Measurements from ENCODE around the gene FPR1. TPM values are rescaled to one million over a fixed set of nuclear protein-coding genes. Genes with fewer than 3 reads are reported as not detected.

FPR1 gene
- total and polyA plus RNA-seq, 7 donors = 0.45 to 6.7 (median 2.1) TPM

DNA sequence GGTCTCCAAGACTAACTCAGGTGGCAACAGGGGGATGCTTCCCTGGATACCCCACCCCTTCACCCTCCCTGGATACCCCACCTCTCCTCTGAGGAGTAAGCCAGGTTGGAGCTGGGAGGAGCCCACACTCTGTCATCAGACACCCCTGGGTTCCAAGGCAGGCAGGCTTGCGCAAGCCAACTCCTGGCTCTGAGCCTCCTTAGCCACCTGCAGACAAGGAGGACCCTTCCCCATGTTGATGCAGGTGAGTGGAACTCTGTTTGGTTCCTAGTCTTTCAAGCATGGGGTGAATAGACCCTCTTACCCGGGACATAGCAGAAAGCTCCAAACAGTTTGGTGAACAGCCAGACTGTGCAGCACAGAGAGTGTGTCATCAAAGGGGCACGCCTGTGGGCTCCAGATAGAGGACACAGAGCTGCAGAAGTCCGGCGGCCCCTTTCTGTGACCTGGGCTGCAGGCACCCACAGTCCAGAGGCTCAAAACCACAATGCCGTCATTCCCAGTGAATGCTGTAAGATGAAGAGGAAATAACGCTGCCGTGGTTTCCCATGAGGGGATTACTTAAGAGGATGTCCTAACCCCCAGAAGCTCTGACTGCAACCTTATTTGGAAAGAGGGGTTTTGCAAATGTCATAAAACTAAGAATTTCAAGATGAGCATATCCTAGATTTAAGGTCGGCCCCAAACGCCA lies 15.8 kb downstream of the FPR1 start:
- ATAC-seq = peak in 3 of 4 donors; percentile 30 to 44 (median 43)
- intact Hi-C loops (cut with DNase I) = no loop called here
- Histone ChIP-seq H3K36me3 (ENCODE audit: insufficient read depth in 1 of 2, low read depth in 1 of 2) (no peaks in the 10 kb centered on the region), H3K4me3 (no peak overlapping the region), H3K27ac (no peak overlapping the region), H3K9me3 (no peaks in the 10 kb centered on the region), H3K27me3 (ENCODE audit: insufficient read depth in 3 of 3, low read length in 2 of 3) (peaks cover 0 to 2% (median 0%) of the 10 kb centered on the region in 3 donors), H3K4me1 (no peaks in the 10 kb centered on the region)
- peak; percentile 42 to 64 for DNase-seq
- TF ChIP-seq, protein P1, sequence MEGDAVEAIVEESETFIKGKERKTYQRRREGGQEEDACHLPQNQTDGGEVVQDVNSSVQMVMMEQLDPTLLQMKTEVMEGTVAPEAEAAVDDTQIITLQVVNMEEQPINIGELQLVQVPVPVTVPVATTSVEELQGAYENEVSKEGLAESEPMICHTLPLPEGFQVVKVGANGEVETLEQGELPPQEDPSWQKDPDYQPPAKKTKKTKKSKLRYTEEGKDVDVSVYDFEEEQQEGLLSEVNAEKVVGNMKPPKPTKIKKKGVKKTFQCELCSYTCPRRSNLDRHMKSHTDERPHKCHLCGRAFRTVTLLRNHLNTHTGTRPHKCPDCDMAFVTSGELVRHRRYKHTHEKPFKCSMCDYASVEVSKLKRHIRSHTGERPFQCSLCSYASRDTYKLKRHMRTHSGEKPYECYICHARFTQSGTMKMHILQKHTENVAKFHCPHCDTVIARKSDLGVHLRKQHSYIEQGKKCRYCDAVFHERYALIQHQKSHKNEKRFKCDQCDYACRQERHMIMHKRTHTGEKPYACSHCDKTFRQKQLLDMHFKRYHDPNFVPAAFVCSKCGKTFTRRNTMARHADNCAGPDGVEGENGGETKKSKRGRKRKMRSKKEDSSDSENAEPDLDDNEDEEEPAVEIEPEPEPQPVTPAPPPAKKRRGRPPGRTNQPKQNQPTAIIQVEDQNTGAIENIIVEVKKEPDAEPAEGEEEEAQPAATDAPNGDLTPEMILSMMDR (IDR thresholded peaks at IDR 0.05) = no peak
- 55 to 65% (median 63%) methylated on average over 10 of the region's 10 CpGs for WGBS, 3 donors

DNA sequence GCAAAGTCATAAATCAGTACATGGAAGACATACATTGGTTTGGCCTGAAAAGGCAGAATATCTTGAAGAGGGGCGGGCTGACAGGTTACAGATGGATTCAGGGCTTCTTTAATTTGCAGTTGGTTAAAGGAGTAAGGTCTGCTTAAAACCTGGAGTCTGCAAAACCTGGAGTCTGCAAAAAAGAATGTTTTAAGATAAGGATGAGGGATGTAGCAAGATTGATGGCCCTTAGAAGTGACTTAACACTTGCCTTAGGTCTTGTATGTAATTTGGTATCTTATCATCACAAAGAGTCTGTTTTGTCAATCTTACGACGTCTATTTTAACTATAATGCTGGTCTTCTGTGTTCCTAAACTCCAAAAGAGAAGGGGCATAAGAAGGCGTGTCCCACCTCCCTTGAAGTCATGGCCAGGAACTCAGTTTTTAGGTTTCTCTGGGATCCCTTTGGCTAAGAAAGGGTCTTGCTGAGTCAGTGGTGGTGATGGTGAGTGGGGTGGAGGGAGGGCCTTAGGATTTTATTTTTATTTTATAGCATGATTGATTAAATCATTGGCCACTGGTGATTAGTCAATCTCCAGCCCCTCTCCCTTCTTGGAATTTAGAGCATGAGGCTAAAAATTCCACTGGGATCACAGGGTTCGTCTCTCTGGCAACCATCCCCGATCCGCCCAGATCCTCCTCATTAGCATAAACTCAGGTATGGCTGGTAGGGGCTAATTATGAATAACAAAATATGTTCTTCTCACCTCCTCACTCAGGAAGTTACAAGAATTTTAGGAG lies 17.7 kb downstream of the FPR1 start:
- Histone ChIP-seq H3K4me3 (no peak overlapping the region), H3K27me3 (ENCODE audit: insufficient read depth in 3 of 3, low read length in 2 of 3) (peaks cover 0 to 2% (median 0%) of the 10 kb centered on the region in 3 donors), H3K9me3 (no peaks in the 10 kb centered on the region), H3K27ac (no peak overlapping the region), H3K4me1 (no peaks in the 10 kb centered on the region), H3K36me3 (ENCODE audit: insufficient read depth in 1 of 2, low read depth in 1 of 2) (no peaks in the 10 kb centered on the region)
- WGBS, 3 donors = 62 to 72% (median 66%) methylated on average over 7 of the region's 7 CpGs
- TF ChIP-seq, protein P1 (IDR thresholded peaks at IDR 0.05) = no peak
- DNase-seq (no peak), ATAC-seq (no peak)
- intact Hi-C loops (cut with DNase I) = no loop called here

DNA sequence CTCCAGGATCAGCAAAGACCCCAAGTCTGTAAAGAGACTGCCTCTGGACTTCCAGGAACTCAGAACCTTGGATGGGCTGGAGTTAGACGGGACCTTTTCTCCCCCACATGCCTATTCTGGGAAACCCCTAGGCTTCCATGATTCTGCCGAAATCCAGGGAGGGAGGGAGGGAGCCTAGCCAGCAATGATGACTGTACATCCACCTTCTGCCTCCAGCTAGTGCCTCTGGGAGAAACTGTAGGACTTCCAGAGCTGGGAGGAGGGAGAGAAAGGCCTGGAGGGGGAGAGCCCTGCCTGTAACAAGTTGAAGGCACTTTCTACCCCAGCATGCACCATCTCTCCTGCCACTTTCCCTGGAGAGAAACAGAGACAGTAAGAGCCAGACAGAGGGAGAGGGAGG lies 21.9 kb downstream of the FPR1 start:
- Histone ChIP-seq H3K27me3 (ENCODE audit: insufficient read depth in 3 of 3, low read length in 2 of 3) (peaks cover 0 to 24% (median 13%) of the 10 kb centered on the region in 3 donors), H3K4me3 (no peak overlapping the region), H3K27ac (no peak overlapping the region), H3K4me1 (no peaks in the 10 kb centered on the region), H3K9me3 (no peaks in the 10 kb centered on the region), H3K36me3 (ENCODE audit: insufficient read depth in 1 of 2, low read depth in 1 of 2) (no peaks in the 10 kb centered on the region)
- no peak for DNase-seq
- intact Hi-C loops (cut with DNase I) = no loop called here
- TF ChIP-seq, protein P1 (IDR thresholded peaks at IDR 0.05) = no peak
- ATAC-seq = no peak
- 45 to 56% (median 53%) methylated on average over 2 of the region's 2 CpGs for WGBS, 3 donors

DNA sequence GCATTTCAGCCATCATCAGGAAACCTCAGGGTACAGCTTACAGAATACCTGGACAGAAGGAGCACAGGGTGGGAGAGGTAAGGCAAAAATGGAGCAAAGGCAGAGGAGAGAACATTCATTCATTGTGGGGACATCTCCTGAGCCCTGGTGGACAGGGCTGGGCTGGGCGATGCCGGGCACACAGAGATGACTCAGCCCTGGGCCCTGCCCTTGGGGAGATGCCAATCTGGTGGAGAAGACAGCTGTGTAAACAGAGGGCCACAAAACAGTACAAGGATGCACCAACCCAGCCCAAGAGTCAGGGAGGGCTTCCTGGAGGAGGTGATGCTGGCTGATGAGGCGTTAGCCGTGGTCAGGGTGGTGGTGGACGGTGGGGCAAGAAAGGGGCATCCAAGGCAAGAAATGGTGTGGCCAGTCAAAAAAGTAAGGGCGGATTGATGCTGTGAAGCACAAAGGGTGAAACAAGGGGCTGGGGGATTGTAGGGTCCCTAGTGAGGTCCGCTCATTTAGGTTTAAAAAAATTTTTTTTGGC lies 24.3 kb downstream of the FPR1 start:
- Histone ChIP-seq H3K27ac (no peak overlapping the region), H3K4me1 (no peaks in the 10 kb centered on the region), H3K4me3 (no peak overlapping the region), H3K36me3 (ENCODE audit: insufficient read depth in 1 of 2, low read depth in 1 of 2) (no peaks in the 10 kb centered on the region), H3K9me3 (no peaks in the 10 kb centered on the region), H3K27me3 (ENCODE audit: insufficient read depth in 3 of 3, low read length in 2 of 3) (peaks cover 0 to 37% (median 20%) of the 10 kb centered on the region in 3 donors)
- TF ChIP-seq, protein P1 (IDR thresholded peaks at IDR 0.05) = no peak
- DNase-seq (no peak), ATAC-seq (no peak)
- 61 to 76% (median 65%) methylated on average over 7 of the region's 7 CpGs for WGBS, 3 donors
- intact Hi-C loops (cut with DNase I) = no loop called here
